GM13976 (cell line): ENCODE data around the gene OFD1.
A peak's percentile ranks its signal among the peaks of the same experiment; 100 is the strongest.

Experiments used
- DNase-seq: peaks from one replicate; pipeline ENCODE4 v3.0.0; 2012; ENCODE audit warnings: low spot score
- CTCF ChIP-seq: IDR thresholded peaks from 2 replicates; pipeline ENCODE4 v1.5.1; 2012; ENCODE audit warnings: borderline replicate concordance, mild to moderate bottlenecking; ENCODE audit not compliant: insufficient read depth; ENCODE audit errors: extremely low read depth, missing control alignments, control extremely low read depth
- in situ Hi-C: fragments of 300-500 bp; cut with MboI; formaldehyde crosslinking; loops from one replicate; pipeline ENCODE4 v1.12.0; 2022; ENCODE audit warnings: low sequenced_read_pairs, mixed read lengths, inconsistent platforms; ENCODE audit not compliant: unreplicated experiment

OFD1 gene

GRCh38 chrX:13750204-13750603 is 15.7 kb downstream of the OFD1 start:
- peak; percentile 49 for TF ChIP-seq CTCF
- in situ Hi-C loops: no loop called here
- peak; percentile 28 for DNase-seq

- TF ChIP-seq CTCF: no peak
- DNase-seq: no peak
- in situ Hi-C loops: no loop called here
These were observed 16.3 kb downstream of the OFD1 start for GRCh38 chrX:13750812-13751211.

GRCh38 chrX:13752141-13752540 is 17.6 kb downstream of the OFD1 start:
- in situ Hi-C loops: no loop called here
- TF ChIP-seq CTCF: no peak
- DNase-seq: no peak

- DNase-seq: peak; percentile 27
- in situ Hi-C loops: no loop called here
- TF ChIP-seq CTCF: no peak
These were observed 18.1 kb downstream of the OFD1 start for GRCh38 chrX:13752646-13753045.

- in situ Hi-C loops: no loop called here
- no peak for TF ChIP-seq CTCF
- DNase-seq: no peak
These were observed 20.2 kb downstream of the OFD1 start for GRCh38 chrX:13754765-13755164.

GRCh38 chrX:13755254-13755653 is 20.7 kb downstream of the OFD1 start:
- in situ Hi-C loops: no loop called here

More at GRCh38 chrX:13755254-13755653, 20.7 kb downstream of the OFD1 start:
- TF ChIP-seq CTCF: no peak
- DNase-seq: no peak
